Right lobe of liver (tissue), 4 donors: ENCODE measurements around the gene GNB2.

Experiments used
- CTCF ChIP-seq, 4 donors: fragments of 200-600 bp in 3 of 4; fragments of 450-650 bp in 1 of 4; IDR thresholded peaks; one replicate each; pipeline versions ENCODE4 v1.5.1 to v1.8.0; 2016 to 2022; ENCODE audit warnings: antibody characterized with exemption in 4 of 4, mild to moderate bottlenecking in 2 of 4
- POLR2A ChIP-seq: fragments of 450-650 bp; IDR thresholded peaks from one replicate; pipeline ENCODE4 v1.6.1; 2017; ENCODE audit warnings: antibody characterized with exemption, mild to moderate bottlenecking
- donor health status: DM: no; HTN: no; CAD: no.
- donor health status: DM: no; HTN: no; CAD: no.
- donor health status: DM: no; HTN: yes; CAD: no.

GRCh38 chr7:100642534-100642907 is 31.0 kb upstream of the GNB2 start:
- peak; percentile 71 for TF ChIP-seq POLR2A
- no peak for TF ChIP-seq CTCF (IDR thresholded peaks at IDR 0.05)
